Kidney capillary endothelial cell (primary cell): ENCODE measurements around the gene STRIP1.

Experiments used
- DNase-seq: peaks from one replicate; pipeline ENCODE4 v3.0.0-alpha.2; 2018; ENCODE audit warnings: low spot score

STRIP1 gene

DNA sequence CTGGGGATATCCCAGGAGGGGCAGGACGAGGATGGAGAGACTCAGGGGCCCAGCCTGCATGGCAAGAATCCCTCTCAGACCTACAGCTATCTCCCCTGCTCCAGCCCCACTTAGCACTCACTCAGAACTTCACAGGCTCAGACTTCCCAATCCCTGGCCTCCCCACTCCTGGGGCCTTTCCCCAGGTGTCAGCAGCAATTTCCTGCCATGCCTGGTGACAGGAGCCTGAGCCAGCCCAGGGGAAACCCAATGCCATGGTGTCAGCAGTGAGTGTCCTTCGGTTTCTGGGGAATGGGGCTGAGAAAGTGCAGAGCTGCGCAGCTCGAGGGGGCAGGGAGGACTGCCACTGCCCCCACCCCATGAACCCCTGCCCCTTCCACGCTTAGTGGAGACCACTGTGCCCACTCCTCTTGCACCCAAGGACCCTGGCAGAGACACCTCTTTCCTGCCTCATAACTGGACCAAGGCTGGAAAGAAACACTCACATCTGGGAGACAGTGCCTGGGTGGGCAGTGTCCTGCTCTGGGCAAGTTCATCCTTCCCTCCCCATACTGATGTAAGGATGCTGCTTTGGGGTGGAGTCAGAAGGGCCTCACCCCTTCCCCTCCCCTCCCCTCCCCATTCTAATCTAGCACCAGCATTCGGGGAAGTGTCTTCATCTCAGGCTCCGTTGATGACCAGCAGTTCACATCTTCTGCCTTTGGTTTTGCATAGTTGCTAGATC, 60.7 kb downstream of the STRIP1 start:
- DNase-seq: no peak

DNA sequence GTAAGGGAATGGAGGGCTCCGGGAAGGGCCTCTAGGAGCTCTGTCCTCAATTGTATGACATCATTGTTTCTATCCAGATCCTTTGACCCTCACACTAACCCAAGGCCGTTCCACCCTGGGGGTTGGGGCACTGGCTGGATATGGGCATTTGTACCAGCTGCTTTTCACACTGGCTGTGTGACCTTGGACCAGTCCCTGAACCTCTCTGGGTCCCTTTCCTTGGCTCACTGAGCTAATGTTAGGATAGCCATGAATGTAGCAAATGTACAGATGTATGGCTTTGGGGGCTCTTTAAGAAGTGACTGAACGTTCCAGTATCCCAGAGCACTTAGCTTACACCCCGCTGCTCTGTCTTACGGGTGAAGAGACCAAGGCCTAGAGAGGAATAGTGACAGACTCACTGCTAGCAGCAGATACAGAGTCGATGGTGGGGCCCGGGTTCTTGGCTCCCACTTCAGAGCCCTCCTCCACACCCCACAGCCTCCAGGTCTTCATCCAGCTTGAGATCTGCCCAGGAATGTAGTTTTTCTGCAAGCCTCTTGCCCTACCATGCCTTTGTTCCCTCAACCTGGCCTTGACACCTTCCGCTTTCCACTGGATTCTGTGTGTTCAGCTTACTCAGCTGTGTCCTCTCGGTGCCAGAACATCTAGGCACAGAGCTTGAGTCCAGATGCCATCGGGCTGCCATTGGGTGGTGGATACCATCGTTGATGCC, 63.2 kb downstream of the STRIP1 start:
- no peak for DNase-seq

DNA sequence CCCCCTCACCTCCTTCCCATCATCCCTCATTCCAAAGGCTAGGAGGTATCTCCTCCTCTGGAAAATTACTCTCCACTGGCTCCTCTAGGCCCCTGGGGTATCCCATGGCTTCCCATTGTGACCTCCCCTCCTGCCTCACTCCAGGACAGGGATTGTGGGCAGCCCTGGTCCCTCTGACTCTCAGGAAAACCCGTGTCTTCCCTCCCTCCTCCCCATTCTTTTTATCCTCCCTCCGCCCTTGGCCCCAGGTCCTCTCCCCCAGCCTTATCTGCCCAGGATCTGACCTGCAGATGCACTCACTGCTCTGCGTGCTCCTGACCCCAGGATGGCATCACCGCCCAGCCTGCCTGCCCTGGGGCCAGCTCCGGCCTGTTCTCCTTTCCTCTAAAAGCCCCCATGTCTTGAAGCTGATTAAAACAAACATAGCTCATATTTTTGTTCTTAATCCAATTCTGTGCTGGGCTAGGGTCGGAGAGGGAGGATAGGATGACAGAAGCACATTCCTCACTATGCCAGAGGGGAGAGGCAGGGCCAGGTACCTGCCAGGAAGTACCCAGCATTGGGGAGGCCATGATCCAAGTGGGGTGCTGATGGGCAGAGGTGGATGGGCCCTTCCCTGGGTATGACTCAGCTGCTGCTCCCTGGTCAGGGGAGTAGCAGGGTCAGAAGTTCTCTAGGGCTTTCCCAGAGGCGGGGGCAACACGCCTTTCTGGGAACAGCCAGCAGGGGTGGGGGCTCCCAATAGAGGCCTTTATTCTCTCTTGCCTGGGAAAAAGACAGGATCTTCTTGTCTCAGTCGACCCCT, 64.0 kb downstream of the STRIP1 start:
- no peak for DNase-seq

DNA sequence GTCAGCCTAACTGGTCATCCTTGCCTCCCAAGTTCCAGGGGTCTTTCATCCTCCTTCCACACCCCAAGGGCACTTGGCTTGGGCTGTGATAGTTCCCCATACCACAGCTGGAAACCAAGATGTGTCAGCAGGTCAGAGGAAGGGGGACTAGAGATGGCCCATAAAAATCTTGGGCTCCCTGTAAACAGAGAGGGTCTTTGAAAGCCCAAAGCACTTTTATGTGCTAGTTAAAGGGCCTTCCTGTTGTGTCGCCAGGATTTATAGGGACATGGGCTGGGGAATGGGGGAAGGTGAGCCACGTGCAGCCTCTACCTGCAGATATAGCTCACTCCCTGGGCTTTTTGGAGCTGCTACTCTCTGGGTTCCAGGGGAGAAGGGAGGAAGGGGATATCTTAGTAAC, 65.9 kb downstream of the STRIP1 start:
- DNase-seq: no peak

DNA sequence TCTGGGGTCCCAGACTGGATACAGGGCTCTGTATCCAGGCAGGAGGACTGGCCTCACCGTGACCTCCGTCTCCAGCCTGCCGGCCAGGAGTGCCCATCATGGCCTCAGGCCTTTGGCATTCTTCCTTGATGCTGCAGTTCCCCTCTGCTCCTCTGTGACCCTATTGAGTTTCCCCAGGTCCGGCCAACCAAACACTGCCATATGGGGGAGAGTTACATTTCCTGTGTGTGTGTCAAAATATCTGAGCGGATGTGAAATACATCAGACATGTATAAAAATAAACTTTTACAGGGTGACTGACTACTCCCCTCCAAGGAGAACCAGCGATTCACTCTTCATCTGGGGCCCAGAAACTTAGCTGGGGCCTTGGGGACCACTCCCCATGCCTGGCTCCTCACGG, 67.7 kb downstream of the STRIP1 start:
- DNase-seq: peak; percentile 56
